GM12878 (cell line): ENCODE measurements around the gene STRBP. TPM values are rescaled to one million over a fixed set of nuclear protein-coding genes. Genes with fewer than 3 reads are reported as not detected.

Experiments
- ATAC-seq: fragments of 200-7000 bp; cut with Tn5 transposase; 3 replicates; pipeline ENCODE4 v1.9.1; 2020; ENCODE audit warnings: mild to moderate bottlenecking, moderate library complexity
- BruUV-seq: library from RNA; stranded (reverse); fragments of 400-500 nt; replicated peaks from 2 replicates; lab custom pipeline; 2021; lab: Mats Ljungman, UMichigan
- CTCF ChIA-PET: fragments of 300-600 bp; sonication (Branson Sonifier 250); formaldehyde crosslinking; extraction: SDS; loops from one replicate; lab custom pipeline; 2021; ENCODE audit warnings: inconsistent platforms; lab: Yijun Ruan, JAX
- POLR2A ChIA-PET: fragments of 350-600 bp; formaldehyde crosslinking; extraction: SDS; loops from one replicate; lab custom pipeline; 2021; ENCODE audit warnings: inconsistent platforms; lab: Charles Lee
- RAD21 ChIA-PET: fragments of 300-600 bp; sonication (Branson Sonifier 250); formaldehyde crosslinking; loops from one replicate; lab custom pipeline; 2023; ENCODE audit warnings: antibody characterized with exemption; ENCODE audit not compliant: unreplicated experiment; lab: Charles Lee
- SMC1A ChIA-PET: fragments of 300-600 bp; sonication (Branson Sonifier 250); formaldehyde crosslinking; loops from one replicate; lab custom pipeline; 2023; ENCODE audit not compliant: unreplicated experiment, uncharacterized antibody; lab: Charles Lee
- DNase-seq: peaks from one replicate; pipeline ENCODE4 v3.0.0-alpha.2; 2011; ENCODE audit warnings: low read depth, low spot score
- FAIRE-seq: peaks from 3 replicates; lab custom pipeline; 2011; peaks lifted over from hg19 to GRCh38; lab: Jason Lieb, UNC
- H2AFZ ChIP-seq: 2 replicates; pipeline ENCODE4 v1.6.0; 2011; ENCODE audit warnings: low read depth, low read length, control low read depth; ENCODE audit not compliant: control insufficient read depth
- H3K27ac ChIP-seq: 2 replicates; pipeline ENCODE4 v1.5.1; 2011; ENCODE audit warnings: control low read depth; ENCODE audit not compliant: control insufficient read depth, insufficient read depth
- H3K27me3 ChIP-seq, 2 experiments: replicated peaks in 1 of 2; 2 replicates each; pipeline versions ENCODE4 v1.6.0 to v1.6.1; 2011; ENCODE audit warnings: low read length in 1 of 2; ENCODE audit not compliant: control insufficient read depth in 2 of 2, insufficient read depth in 2 of 2
- H3K36me3 ChIP-seq, 2 experiments: 2 replicates each; pipeline ENCODE4 v1.5.1; 2011; ENCODE audit warnings: low read length in 1 of 2; ENCODE audit not compliant: control insufficient read depth in 2 of 2, insufficient read depth in 2 of 2
- H3K4me1 ChIP-seq: 2 replicates; pipeline ENCODE4 v1.6.1; 2011; ENCODE audit warnings: mild to moderate bottlenecking, low read length, moderate library complexity, mixed read lengths; ENCODE audit not compliant: control insufficient read depth, insufficient read depth
- H3K4me2 ChIP-seq: 2 replicates; pipeline ENCODE4 v1.6.0; 2011; ENCODE audit warnings: control low read depth; ENCODE audit not compliant: control insufficient read depth, insufficient read depth
- H3K4me3 ChIP-seq: fragments of 200-600 bp; sonication (generic); 2 replicates; pipeline ENCODE4 v1.5.1; 2016
- H3K79me2 ChIP-seq: 2 replicates; pipeline ENCODE4 v1.6.0; 2011; ENCODE audit warnings: low read length; ENCODE audit not compliant: control insufficient read depth, insufficient read depth
- H3K9ac ChIP-seq: 2 replicates; pipeline ENCODE4 v1.8.0; 2011; ENCODE audit warnings: low read length, control low read depth, mixed read lengths; ENCODE audit not compliant: control insufficient read depth, insufficient read depth
- H3K9me3 ChIP-seq: replicated peaks from 3 replicates; pipeline ENCODE4 v1.5.1; 2011; ENCODE audit warnings: mild to moderate bottlenecking, low read length; ENCODE audit not compliant: control insufficient read depth, insufficient read depth
- H4K20me1 ChIP-seq: 2 replicates; pipeline ENCODE4 v1.6.0; 2011; ENCODE audit not compliant: control insufficient read depth, insufficient read depth
- ATF3 ChIP-seq: IDR thresholded peaks from 2 replicates; pipeline ENCODE4 v1.6.1; 2011; ENCODE audit warnings: low read depth, mild to moderate bottlenecking, low read length, moderate library complexity, borderline replicate concordance; ENCODE audit errors: extremely low read depth
- BRCA1 ChIP-seq: IDR thresholded peaks from 2 replicates; pipeline ENCODE4 v1.6.1; 2011; ENCODE audit warnings: low read depth, low read length, improper control_type of control experiment
- HDAC2 ChIP-seq: fragments of 200-600 bp; sonication (generic); IDR thresholded peaks from 2 replicates; pipeline ENCODE4 v1.6.1; 2017
- IKZF2 ChIP-seq, 2 experiments: fragments of 450-650 bp; IDR thresholded peaks; 2 replicates each; pipeline ENCODE4 v1.6.1; 2017; ENCODE audit warnings: mild to moderate bottlenecking in 2 of 2, moderate library complexity in 2 of 2
- KLF5 ChIP-seq: fragments of 450-650 bp; IDR thresholded peaks from 2 replicates; pipeline ENCODE4 v1.6.1; 2014; ENCODE audit warnings: mild to moderate bottlenecking; ENCODE audit not compliant: partially characterized antibody
- RFX5 ChIP-seq: IDR thresholded peaks from 2 replicates; pipeline ENCODE4 v1.6.1; 2011; ENCODE audit warnings: low read depth, low read length, improper control_type of control experiment
- SMAD5 ChIP-seq: IDR thresholded peaks from 2 replicates; pipeline ENCODE4 v1.6.1; 2016; ENCODE audit warnings: antibody characterized with exemption, low read depth
- ZNF274 ChIP-seq: IDR thresholded peaks from one replicate; pipeline ENCODE4 v1.8.0; 2011; ENCODE audit not compliant: insufficient read length, insufficient read depth
- WGBS: methylation state at CpG from one replicate; pipeline ENCODE4 v1.1.6; 2016; ENCODE audit warnings: low lambda C conversion rate; ENCODE audit not compliant: insufficient replicate concordance, insufficient coverage; ENCODE audit errors: missing lambda C conversion rate; 5-methylcytosine and 5-hydroxymethylcytosine counted together
- in situ Hi-C: fragments of 300-500 bp; cut with MboI; formaldehyde crosslinking; loops from 9 replicates; pipeline ENCODE4 v1.14.3; 2018; ENCODE audit warnings: mixed read lengths
- intact Hi-C: fragments of 100-400 bp; cut with micrococcal nuclease; formaldehyde crosslinking; loops from one replicate; pipeline ENCODE4 v1.14.2; 2022; ENCODE audit not compliant: unreplicated experiment
- polyA plus RNA-seq, 11 experiments: library from polyadenylated mRNA; depleted of rRNA in 4 of 11; unstranded in 6 of 11; stranded (reverse) in 5 of 11; fragments of >200 nt; fragmentation: Nextera tagmentation in 4 of 11; fragmentation: Illumina TruSeq in 1 of 11; extraction: Ambion mirVana in 4 of 11; extraction: Trizol in 1 of 11; gene quantifications; 1 replicate in 1 of 11; 2 replicates in 10 of 11; pipeline versions ENCODE4 v1.2.1 to v1.2.3, GENCODE V29; 2011 to 2016; ENCODE audit warnings: inconsistent platforms in 2 of 11, missing spikeins in 2 of 11, low read depth in 1 of 11
- total RNA-seq, 4 experiments: library from RNA; depleted of rRNA in 3 of 4; stranded (reverse); fragments of >200 nt in 3 of 4; fragmentation: Illumina TruSeq in 1 of 4; extraction: Trizol in 1 of 4; gene quantifications; 2 replicates each; pipeline versions ENCODE4 v1.2.1 to v1.2.3, GENCODE V29; 2013 to 2021
- TF ChIP-seq, protein P1 (sequence below): fragments of 450-650 bp; IDR thresholded peaks from 2 replicates; pipeline ENCODE4 v1.6.1; 2016; ENCODE audit warnings: mild to moderate bottlenecking
- TF ChIP-seq, protein P2 (sequence below): fragments of 450-650 bp; formaldehyde crosslinking; IDR thresholded peaks from 2 replicates; pipeline ENCODE4 v1.5.0; 2022; ENCODE audit warnings: mild to moderate bottlenecking, missing genetic modification characterization

The STRBP gene
- total and polyA plus RNA-seq, 10 of the 15 experiments (the other 5 are each of a cell fraction or from before 2014, with no cell fraction given), result 31.0 to 96.8 (median 71.4) TPM

DNA sequence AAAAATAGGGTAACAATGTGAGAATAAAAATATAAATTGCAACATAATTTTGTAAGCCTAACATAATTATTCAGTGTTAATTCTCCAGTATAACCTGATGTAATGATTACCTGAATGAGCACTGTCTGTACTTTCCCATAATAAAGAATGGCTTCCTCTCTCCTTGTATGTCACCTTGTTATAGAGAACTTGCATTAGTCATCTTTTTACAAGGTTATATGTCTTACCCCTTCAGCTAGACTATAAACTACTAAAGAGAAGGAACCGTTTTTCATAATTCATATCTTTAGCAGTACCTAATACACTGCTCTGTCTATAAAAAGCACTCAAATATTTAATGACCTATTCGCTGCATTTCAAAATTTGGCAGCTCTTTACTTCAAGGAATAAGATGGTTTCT, 19.8 kb downstream of the STRBP start:
- ChIA-PET CTCF (interaction anchor here (0.7 to 1.3 kb wide), 3 partner anchors 13 to 154 kb away, joined by 3 to 5 read pairs (median 3); no protein-coding TSS in a partner anchor), RAD21 (no interaction called here), POLR2A (interaction anchor here (0.7 to 1.2 kb wide), 2 partner anchors 85 to 307 kb away, joined by 4 to 7 read pairs; no protein-coding TSS in a partner anchor), SMC1A (interaction anchor here (5.4 to 8.6 kb wide), 2 partner anchors 10 to 13 kb away, joined by 46 to 83 read pairs; no protein-coding TSS in a partner anchor)
- ATAC-seq (peak; percentile 55), FAIRE-seq (no peak), DNase-seq (no peak)
- in situ Hi-C loops (no loop called here), intact Hi-C loops (no loop called here)
- 41% methylated on average over 2 of the region's 2 CpGs for WGBS
- Histone ChIP-seq H2AFZ (no peak overlapping the region), H3K27me3 (no peaks in the 10 kb centered on the region), H3K4me1 (peaks cover 3% of the 10 kb centered on the region; the same call in 1 of the 2 replicates), H3K79me2 (peaks cover 82% of the 10 kb centered on the region), H3K9ac (no peak overlapping the region), H3K9me3 (peaks cover 1% of the 10 kb centered on the region; the same call in 1 of the 3 replicates), H3K4me2 (no peak overlapping the region), H3K4me3 (no peak overlapping the region), H3K36me3 (no peaks in the 10 kb centered on the region; a peak in 1 of 4 replicates), H4K20me1 (no peaks in the 10 kb centered on the region; the same call in 1 of the 2 replicates), H3K27ac (no peak overlapping the region)
- no TSS peak for BruUV-seq
- no peak for TF ChIP-seq HDAC2
- TF ChIP-seq KLF5, result no peak
- TF ChIP-seq RFX5, result no peak
- TF ChIP-seq, protein P1, sequence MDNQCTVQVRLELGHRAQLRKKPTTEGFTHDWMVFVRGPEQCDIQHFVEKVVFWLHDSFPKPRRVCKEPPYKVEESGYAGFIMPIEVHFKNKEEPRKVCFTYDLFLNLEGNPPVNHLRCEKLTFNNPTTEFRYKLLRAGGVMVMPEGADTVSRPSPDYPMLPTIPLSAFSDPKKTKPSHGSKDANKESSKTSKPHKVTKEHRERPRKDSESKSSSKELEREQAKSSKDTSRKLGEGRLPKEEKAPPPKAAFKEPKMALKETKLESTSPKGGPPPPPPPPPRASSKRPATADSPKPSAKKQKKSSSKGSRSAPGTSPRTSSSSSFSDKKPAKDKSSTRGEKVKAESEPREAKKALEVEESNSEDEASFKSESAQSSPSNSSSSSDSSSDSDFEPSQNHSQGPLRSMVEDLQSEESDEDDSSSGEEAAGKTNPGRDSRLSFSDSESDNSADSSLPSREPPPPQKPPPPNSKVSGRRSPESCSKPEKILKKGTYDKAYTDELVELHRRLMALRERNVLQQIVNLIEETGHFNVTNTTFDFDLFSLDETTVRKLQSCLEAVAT, result no peak
- TF ChIP-seq ZNF274, result no peak
- TF ChIP-seq IKZF2 (IDR thresholded peaks at IDR 0.05), result no peak
- TF ChIP-seq, protein P2, sequence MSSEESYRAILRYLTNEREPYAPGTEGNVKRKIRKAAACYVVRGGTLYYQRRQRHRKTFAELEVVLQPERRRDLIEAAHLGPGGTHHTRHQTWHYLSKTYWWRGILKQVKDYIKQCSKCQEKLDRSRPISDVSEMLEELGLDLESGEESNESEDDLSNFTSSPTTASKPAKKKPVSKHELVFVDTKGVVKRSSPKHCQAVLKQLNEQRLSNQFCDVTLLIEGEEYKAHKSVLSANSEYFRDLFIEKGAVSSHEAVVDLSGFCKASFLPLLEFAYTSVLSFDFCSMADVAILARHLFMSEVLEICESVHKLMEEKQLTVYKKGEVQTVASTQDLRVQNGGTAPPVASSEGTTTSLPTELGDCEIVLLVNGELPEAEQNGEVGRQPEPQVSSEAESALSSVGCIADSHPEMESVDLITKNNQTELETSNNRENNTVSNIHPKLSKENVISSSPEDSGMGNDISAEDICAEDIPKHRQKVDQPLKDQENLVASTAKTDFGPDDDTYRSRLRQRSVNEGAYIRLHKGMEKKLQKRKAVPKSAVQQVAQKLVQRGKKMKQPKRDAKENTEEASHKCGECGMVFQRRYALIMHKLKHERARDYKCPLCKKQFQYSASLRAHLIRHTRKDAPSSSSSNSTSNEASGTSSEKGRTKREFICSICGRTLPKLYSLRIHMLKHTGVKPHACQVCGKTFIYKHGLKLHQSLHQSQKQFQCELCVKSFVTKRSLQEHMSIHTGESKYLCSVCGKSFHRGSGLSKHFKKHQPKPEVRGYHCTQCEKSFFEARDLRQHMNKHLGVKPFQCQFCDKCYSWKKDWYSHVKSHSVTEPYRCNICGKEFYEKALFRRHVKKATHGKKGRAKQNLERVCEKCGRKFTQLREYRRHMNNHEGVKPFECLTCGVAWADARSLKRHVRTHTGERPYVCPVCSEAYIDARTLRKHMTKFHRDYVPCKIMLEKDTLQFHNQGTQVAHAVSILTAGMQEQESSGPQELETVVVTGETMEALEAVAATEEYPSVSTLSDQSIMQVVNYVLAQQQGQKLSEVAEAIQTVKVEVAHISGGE (CRISPR knock-in tag), result no peak
- TF ChIP-seq BRCA1, result no peak
- TF ChIP-seq ATF3, result no peak
- no peak for TF ChIP-seq SMAD5
